Smooth muscle cell (in vitro differentiated cells): Measurements from ENCODE around the gene FRAT1. TPM values are rescaled to one million over a fixed set of nuclear protein-coding genes. Genes with fewer than 3 reads are reported as not detected.

Source experiments
- DNase-seq: peaks from one replicate; lab custom pipeline; 2025; ENCODE audit not compliant: unreplicated experiment; lab: John Stamatoyannopoulos, UW
- H2AFZ ChIP-seq: fragments of 200-600 bp; sonication (generic); 2 replicates; pipeline ENCODE4 v1.6.0; 2016; ENCODE audit warnings: antibody characterized with exemption, low read depth, mild to moderate bottlenecking
- H3F3A ChIP-seq: fragments of 200-600 bp; sonication (generic); 2 replicates; pipeline ENCODE4 v1.6.0; 2017; ENCODE audit warnings: antibody characterized with exemption, low read depth
- H3K27ac ChIP-seq: fragments of 200-600 bp; sonication (generic); 2 replicates; pipeline ENCODE4 v1.5.1; 2016; ENCODE audit warnings: low read depth, mild to moderate bottlenecking
- H3K27me3 ChIP-seq: fragments of 200-600 bp; sonication (generic); 2 replicates; pipeline ENCODE4 v1.6.1; 2016; ENCODE audit warnings: low read depth, mild to moderate bottlenecking
- H3K36me3 ChIP-seq: fragments of 200-600 bp; sonication (generic); 2 replicates; pipeline ENCODE4 v1.5.1; 2016; ENCODE audit warnings: low read depth
- H3K4me1 ChIP-seq: fragments of 200-600 bp; sonication (generic); 2 replicates; pipeline ENCODE4 v1.5.1; 2016; ENCODE audit warnings: low read depth
- H3K4me2 ChIP-seq: fragments of 200-600 bp; sonication (generic); 2 replicates; pipeline ENCODE4 v1.6.0; 2016; ENCODE audit warnings: mild to moderate bottlenecking
- H3K4me3 ChIP-seq: fragments of 200-600 bp; sonication (generic); 2 replicates; pipeline ENCODE4 v1.5.1; 2016; ENCODE audit warnings: mild to moderate bottlenecking
- H3K79me2 ChIP-seq: fragments of 200-600 bp; sonication (generic); 2 replicates; pipeline ENCODE4 v1.6.0; 2016; ENCODE audit warnings: low read depth, mild to moderate bottlenecking
- H3K9ac ChIP-seq: fragments of 200-600 bp; sonication (generic); 2 replicates; pipeline ENCODE4 v1.6.0; 2016; ENCODE audit warnings: low read depth
- H3K9me3 ChIP-seq: fragments of 200-600 bp; sonication (generic); replicated peaks from 2 replicates; pipeline ENCODE4 v1.5.1; 2016; ENCODE audit warnings: low read depth
- H4K20me1 ChIP-seq: fragments of 200-600 bp; sonication (generic); 2 replicates; pipeline ENCODE4 v1.6.0; 2016; ENCODE audit warnings: low read depth
- WGBS: methylation state at CpG from one replicate; pipeline ENCODE4 v1.1.7; 2016; ENCODE audit warnings: low lambda C conversion rate; 5-methylcytosine and 5-hydroxymethylcytosine counted together
- polyA plus RNA-seq: library from polyadenylated mRNA; unstranded; fragments of >200 nt; fragmentation: Nextera tagmentation; extraction: Ambion mirVana; gene quantifications from 2 replicates; pipeline ENCODE4 v1.2.1, GENCODE V29; 2016
- total RNA-seq: library from RNA; depleted of rRNA; stranded (reverse); fragments of >200 nt; gene quantifications from 2 replicates; pipeline ENCODE4 v1.2.3, GENCODE V29; 2014
- TF ChIP-seq, protein P1 (sequence below): fragments of 200-600 bp; sonication (generic); IDR thresholded peaks from 2 replicates; pipeline ENCODE4 v1.5.1; 2017; ENCODE audit warnings: borderline replicate concordance, mild to moderate bottlenecking, antibody characterized with exemption; ENCODE audit not compliant: insufficient read depth, poor library complexity, severe bottlenecking

FRAT1 gene
- total and polyA plus RNA-seq, 2 experiments from 2014 or later: 0.58 to 1.3 TPM

DNA sequence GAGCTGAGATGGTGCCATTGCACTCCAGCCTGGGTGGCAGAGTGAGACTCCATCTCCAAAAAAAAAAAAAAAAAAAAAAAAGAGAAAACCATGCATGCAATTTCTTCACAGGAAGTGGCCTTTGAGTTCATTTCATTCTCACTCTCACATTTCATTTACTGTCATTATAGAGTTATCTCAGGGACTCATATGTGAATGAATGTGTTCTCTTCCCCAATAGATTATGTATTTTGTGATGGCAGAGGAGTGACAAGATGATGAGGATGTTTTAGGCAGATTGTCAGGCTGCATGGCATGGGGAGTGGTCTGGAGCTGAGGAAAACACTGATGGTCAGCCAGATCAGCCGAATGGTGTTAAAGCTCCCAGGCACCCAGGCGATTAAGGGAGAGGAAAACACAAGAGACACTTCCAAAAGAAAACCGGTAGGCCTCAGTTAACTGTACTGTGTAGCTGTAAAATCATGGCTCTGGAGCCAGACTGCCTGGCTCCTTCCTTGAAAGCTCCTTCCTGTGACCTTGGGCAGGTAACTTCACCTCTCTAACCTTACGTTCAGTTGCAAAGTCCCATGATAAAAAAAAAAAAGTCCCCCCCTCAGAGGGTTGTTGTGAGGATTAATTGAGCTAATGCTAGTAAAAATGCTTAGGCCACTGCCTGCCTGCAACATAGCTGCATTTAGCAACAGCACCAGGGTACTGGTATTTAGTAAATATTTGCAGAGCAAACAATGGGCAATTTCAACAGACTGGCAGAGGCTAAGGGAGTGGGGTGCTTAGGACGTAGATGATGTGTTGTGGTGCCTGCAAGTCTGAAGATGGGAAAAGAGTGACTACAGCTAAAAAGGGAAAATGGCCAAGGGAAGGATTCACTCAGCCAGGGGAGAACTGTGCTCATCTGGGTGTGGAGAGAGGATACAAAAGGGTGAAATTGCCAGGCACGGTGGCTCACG, 8.6 kb downstream of the FRAT1 start:
- no peak overlapping the region for H3K4me2 ChIP-seq
- H3K9me3 ChIP-seq: no peaks in the 10 kb centered on the region
- H3K27me3 ChIP-seq: no peaks in the 10 kb centered on the region
- H3K9ac ChIP-seq: no peak overlapping the region
- no peak overlapping the region for H2AFZ ChIP-seq
- peaks cover 20% of the 10 kb centered on the region for H3K79me2 ChIP-seq
- TF ChIP-seq, protein P1, sequence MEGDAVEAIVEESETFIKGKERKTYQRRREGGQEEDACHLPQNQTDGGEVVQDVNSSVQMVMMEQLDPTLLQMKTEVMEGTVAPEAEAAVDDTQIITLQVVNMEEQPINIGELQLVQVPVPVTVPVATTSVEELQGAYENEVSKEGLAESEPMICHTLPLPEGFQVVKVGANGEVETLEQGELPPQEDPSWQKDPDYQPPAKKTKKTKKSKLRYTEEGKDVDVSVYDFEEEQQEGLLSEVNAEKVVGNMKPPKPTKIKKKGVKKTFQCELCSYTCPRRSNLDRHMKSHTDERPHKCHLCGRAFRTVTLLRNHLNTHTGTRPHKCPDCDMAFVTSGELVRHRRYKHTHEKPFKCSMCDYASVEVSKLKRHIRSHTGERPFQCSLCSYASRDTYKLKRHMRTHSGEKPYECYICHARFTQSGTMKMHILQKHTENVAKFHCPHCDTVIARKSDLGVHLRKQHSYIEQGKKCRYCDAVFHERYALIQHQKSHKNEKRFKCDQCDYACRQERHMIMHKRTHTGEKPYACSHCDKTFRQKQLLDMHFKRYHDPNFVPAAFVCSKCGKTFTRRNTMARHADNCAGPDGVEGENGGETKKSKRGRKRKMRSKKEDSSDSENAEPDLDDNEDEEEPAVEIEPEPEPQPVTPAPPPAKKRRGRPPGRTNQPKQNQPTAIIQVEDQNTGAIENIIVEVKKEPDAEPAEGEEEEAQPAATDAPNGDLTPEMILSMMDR: no peak
- H4K20me1 ChIP-seq: no peaks in the 10 kb centered on the region
- H3K27ac ChIP-seq: no peak overlapping the region
- H3K4me1 ChIP-seq: peaks cover 11% of the 10 kb centered on the region
- no peak for DNase-seq
- H3K4me3 ChIP-seq: no peak overlapping the region
- whole genome bisulfite sequencing: 63% methylated on average over 7 of the region's 7 CpGs
- no peaks in the 10 kb centered on the region for H3F3A ChIP-seq
- H3K36me3 ChIP-seq: no peaks in the 10 kb centered on the region

DNA sequence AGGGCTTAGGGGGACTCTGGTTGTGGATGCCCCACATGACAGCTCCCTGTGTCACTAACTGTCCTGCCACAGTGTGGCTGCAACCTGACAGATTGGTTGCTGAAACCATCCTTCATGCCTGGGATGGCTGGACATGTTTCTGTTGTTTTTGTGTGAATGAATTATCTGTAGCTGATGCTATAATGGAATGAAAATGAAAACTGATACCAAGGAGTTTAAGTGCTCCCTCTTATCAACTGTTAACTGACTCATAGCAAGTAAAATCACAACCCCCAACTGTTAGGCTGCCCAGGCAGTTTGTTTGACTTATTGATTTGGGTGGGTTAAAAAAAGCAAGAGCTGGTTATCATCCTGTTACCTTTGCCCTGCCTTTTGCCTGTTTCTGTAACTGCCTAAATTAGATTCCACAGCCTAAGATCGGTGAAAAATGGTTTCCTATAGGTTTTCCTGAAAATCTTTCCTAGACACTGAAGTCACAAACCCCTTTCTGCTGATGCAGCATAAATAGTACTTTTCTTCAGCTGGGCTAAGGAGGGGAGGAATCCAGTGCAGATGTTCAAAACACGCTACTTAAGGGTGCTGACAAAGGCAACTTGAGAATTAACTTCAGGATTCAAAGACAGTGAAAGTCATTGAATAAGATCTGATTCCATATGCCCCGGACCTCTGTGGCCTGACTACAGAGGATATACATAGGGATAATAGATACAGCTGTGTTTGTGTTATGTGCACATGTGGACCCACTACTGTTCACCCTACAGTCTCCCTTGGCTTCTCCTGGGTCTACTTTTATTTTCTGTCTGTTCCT, 9.8 kb downstream of the FRAT1 start:
- Histone ChIP-seq H3K27ac (no peak overlapping the region), H3K79me2 (peaks cover 20% of the 10 kb centered on the region), H3K27me3 (no peaks in the 10 kb centered on the region), H3K4me3 (no peak overlapping the region), H3K36me3 (no peaks in the 10 kb centered on the region), H3F3A (no peaks in the 10 kb centered on the region), H4K20me1 (no peaks in the 10 kb centered on the region), H3K9ac (no peak overlapping the region), H3K9me3 (no peaks in the 10 kb centered on the region), H3K4me2 (no peak overlapping the region), H2AFZ (no peak overlapping the region), H3K4me1 (peaks cover 13% of the 10 kb centered on the region)
- no peak for DNase-seq
- WGBS: 76% methylated on average over 3 of the region's 3 CpGs
- TF ChIP-seq, protein P1: no peak

DNA sequence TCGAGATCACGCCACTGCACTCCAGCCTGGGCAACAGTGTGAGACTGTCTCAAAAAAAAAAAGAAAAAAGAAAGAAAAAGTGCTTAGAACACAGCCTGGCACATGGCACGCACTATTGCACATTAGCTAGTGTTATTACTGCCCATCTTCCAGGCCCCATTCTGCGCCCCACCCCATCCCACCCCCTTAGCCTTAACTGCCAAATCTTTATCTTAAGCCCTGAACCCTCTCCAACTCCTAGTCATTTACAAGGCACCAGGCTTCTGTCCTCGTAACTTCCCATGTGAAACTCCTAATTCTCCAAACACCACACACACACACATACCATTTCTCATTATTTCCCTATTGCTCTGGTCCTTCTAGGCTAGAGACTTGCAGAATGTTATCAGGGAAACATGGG, 10.7 kb downstream of the FRAT1 start:
- H3K27me3 ChIP-seq: no peaks in the 10 kb centered on the region
- DNase-seq: no peak
- no peak overlapping the region for H3K4me2 ChIP-seq
- peaks cover 13% of the 10 kb centered on the region for H3K4me1 ChIP-seq
- H3F3A ChIP-seq: no peaks in the 10 kb centered on the region
- H3K4me3 ChIP-seq: no peak overlapping the region
- peaks cover 20% of the 10 kb centered on the region for H3K79me2 ChIP-seq
- 88% methylated on average over 5 of the region's 5 CpGs for WGBS
- no peaks in the 10 kb centered on the region for H3K36me3 ChIP-seq
- no peaks in the 10 kb centered on the region for H3K9me3 ChIP-seq
- H4K20me1 ChIP-seq: no peaks in the 10 kb centered on the region
- H3K9ac ChIP-seq: no peak overlapping the region
- no peak overlapping the region for H2AFZ ChIP-seq
- no peak overlapping the region for H3K27ac ChIP-seq
- TF ChIP-seq, protein P1: no peak
